Fibroblast of lung (primary cell): ENCODE measurements around the gene PIK3CB. TPM values are rescaled to one million over a fixed set of nuclear protein-coding genes. Genes with fewer than 3 reads are reported as not detected.
"Not testable (repeated sequence)": the region's sequence is repeated elsewhere in the genome, so short reads cannot be mapped to it uniquely, and the experiment has no call there.

Source experiments
- DNase-seq, 2 donors: peaks; one replicate each; pipeline versions ENCODE4 v3.0.0 to v3.0.0-alpha.2; 2010; ENCODE audit warnings: low read depth in 2 of 2
- H2AFZ ChIP-seq: 2 replicates; pipeline ENCODE4 v1.5.1; 2012; ENCODE audit warnings: low read length, control low read depth, inconsistent platforms
- H3K27ac ChIP-seq: 2 replicates; pipeline ENCODE4 v1.5.1; 2011; ENCODE audit warnings: low read length, control low read depth; ENCODE audit not compliant: insufficient read depth
- H3K27me3 ChIP-seq: 2 replicates; pipeline ENCODE4 v1.5.1; 2011; ENCODE audit warnings: mild to moderate bottlenecking, low read length; ENCODE audit not compliant: control insufficient read depth, insufficient read depth
- H3K36me3 ChIP-seq: 2 replicates; pipeline ENCODE4 v1.5.1; 2011; ENCODE audit warnings: low read length; ENCODE audit not compliant: control insufficient read depth, insufficient read depth
- H3K4me1 ChIP-seq: 2 replicates; pipeline ENCODE4 v1.5.1; 2011; ENCODE audit warnings: low read length; ENCODE audit not compliant: control insufficient read depth, insufficient read depth; ENCODE audit errors: extremely low read depth
- H3K4me2 ChIP-seq: 2 replicates; pipeline ENCODE4 v1.5.1; 2011; ENCODE audit warnings: low read length, control low read depth; ENCODE audit not compliant: insufficient read depth; ENCODE audit errors: extremely low read depth
- H3K4me3 ChIP-seq, 4 experiments: fragments of 200-600 bp in 1 of 4; sonication (generic) in 1 of 4; replicated peaks in 1 of 4; 2 replicates each; pipeline ENCODE4 v1.5.1; 2011 to 2016; ENCODE audit warnings: low read length in 4 of 4, low read depth in 3 of 4, mild to moderate bottlenecking in 3 of 4, control low read depth in 2 of 4, inconsistent platforms in 1 of 4, mixed read lengths in 1 of 4; ENCODE audit not compliant: insufficient read depth in 1 of 4; ENCODE audit errors: control extremely low read depth in 1 of 4
- H3K79me2 ChIP-seq: 2 replicates; pipeline ENCODE4 v1.5.1; 2012; ENCODE audit warnings: mild to moderate bottlenecking, low read length, inconsistent platforms; ENCODE audit not compliant: control insufficient read depth, insufficient read depth
- H3K9ac ChIP-seq: 2 replicates; pipeline ENCODE4 v1.5.1; 2011; ENCODE audit warnings: mild to moderate bottlenecking, low read length, control low read depth; ENCODE audit not compliant: insufficient read depth
- H3K9me3 ChIP-seq: 2 replicates; pipeline ENCODE4 v1.5.1; 2012; ENCODE audit warnings: low read depth, low read length; ENCODE audit not compliant: control insufficient read depth, insufficient read depth
- H4K20me1 ChIP-seq: 2 replicates; pipeline ENCODE4 v1.5.1; 2011; ENCODE audit warnings: low read length; ENCODE audit not compliant: control insufficient read depth, insufficient read depth; ENCODE audit errors: extremely low read depth
- EZH2 ChIP-seq: IDR thresholded peaks from 2 replicates; pipeline ENCODE4 v1.5.1; 2012; ENCODE audit warnings: low read length, control low read depth, mild to moderate bottlenecking; ENCODE audit errors: missing control alignments
- polyA plus RNA-seq, 2 donors: library from polyadenylated mRNA; depleted of rRNA in 1 of 2; stranded (reverse) in 1 of 2; unstranded in 1 of 2; fragments of >200 nt; gene quantifications; 2 replicates each; pipeline ENCODE4 v1.2.1, GENCODE V29; 2011 to 2012; ENCODE audit warnings: missing spikeins in 1 of 2
- total RNA-seq: library from RNA; depleted of rRNA; stranded (reverse); fragments of >200 nt; gene quantifications from 2 replicates; pipeline ENCODE4 v1.2.1, GENCODE V29; 2014
- TF ChIP-seq, protein P1 (sequence below), 2 donors: IDR thresholded peaks in 1 of 2; conservative IDR thresholded peaks in 1 of 2; 1 replicate in 1 of 2; 2 replicates in 1 of 2; pipeline ENCODE4 v1.5.1; 2011 to 2012; ENCODE audit warnings: low read length in 2 of 2, control low read depth in 1 of 2, inconsistent platforms in 1 of 2, low read depth in 1 of 2, mild to moderate bottlenecking in 1 of 2

Gene PIK3CB
- total and polyA plus RNA-seq, 2 donors (not counting 1 experiment from before 2014, with no cell fraction given) = 12.4 to 17.0 TPM

DNA sequence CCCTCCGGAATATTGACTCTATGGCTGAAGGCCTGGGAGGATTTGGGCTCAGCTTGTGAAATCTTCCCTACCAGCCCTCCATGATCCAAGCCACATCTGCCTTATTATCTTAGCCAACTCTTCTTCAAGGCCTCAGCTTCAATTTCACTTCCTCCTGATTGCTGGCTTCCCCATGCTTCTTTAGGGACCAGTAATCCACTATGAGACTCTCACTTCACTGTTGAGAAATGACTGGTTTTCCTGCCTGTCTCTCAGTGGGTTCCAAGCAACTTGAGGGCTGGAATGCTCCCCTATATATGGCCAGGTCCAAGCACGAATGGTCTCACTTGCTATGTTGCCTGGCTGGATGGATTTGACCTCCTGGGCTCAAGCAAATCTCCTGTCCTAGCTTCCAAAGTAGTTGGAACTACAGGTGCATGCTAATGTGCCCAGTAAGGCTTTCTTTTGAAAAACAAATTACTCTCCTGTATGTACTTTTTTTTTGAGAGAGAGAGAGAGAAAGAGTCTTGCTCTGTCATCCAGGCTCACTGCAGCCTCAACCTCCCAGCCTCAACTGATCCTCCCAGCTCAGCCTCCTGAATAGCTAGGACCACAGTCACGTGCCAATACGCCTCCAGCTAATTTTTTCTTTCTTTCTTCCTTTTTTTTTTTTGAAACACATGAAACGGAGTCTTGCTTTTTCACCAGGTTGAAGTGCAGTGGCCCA, 7.9 kb upstream of the PIK3CB start:
- no peak for DNase-seq
- H3K4me1 ChIP-seq = no peaks in the 10 kb centered on the region
- TF ChIP-seq, protein P1, sequence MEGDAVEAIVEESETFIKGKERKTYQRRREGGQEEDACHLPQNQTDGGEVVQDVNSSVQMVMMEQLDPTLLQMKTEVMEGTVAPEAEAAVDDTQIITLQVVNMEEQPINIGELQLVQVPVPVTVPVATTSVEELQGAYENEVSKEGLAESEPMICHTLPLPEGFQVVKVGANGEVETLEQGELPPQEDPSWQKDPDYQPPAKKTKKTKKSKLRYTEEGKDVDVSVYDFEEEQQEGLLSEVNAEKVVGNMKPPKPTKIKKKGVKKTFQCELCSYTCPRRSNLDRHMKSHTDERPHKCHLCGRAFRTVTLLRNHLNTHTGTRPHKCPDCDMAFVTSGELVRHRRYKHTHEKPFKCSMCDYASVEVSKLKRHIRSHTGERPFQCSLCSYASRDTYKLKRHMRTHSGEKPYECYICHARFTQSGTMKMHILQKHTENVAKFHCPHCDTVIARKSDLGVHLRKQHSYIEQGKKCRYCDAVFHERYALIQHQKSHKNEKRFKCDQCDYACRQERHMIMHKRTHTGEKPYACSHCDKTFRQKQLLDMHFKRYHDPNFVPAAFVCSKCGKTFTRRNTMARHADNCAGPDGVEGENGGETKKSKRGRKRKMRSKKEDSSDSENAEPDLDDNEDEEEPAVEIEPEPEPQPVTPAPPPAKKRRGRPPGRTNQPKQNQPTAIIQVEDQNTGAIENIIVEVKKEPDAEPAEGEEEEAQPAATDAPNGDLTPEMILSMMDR (conservative IDR thresholded peaks at IDR 0.05 in 1 of 2, IDR thresholded peaks at IDR 0.05 in 1 of 2; ENCODE audit: low read depth in 1 of 2, low read length in 2 of 2) = no peak
- TF ChIP-seq EZH2 = no peak
- no peak overlapping the region for H3K4me2 ChIP-seq
- H4K20me1 ChIP-seq = no peaks in the 10 kb centered on the region
- no peak overlapping the region for H3K9ac ChIP-seq
- no peak overlapping the region for H2AFZ ChIP-seq
- H3K27me3 ChIP-seq = no peaks in the 10 kb centered on the region
- no peaks in the 10 kb centered on the region for H3K9me3 ChIP-seq
- H3K36me3 ChIP-seq = no peaks in the 10 kb centered on the region
- H3K27ac ChIP-seq = no peak overlapping the region
- no peak overlapping the region for H3K4me3 ChIP-seq
- no peaks in the 10 kb centered on the region for H3K79me2 ChIP-seq

DNA sequence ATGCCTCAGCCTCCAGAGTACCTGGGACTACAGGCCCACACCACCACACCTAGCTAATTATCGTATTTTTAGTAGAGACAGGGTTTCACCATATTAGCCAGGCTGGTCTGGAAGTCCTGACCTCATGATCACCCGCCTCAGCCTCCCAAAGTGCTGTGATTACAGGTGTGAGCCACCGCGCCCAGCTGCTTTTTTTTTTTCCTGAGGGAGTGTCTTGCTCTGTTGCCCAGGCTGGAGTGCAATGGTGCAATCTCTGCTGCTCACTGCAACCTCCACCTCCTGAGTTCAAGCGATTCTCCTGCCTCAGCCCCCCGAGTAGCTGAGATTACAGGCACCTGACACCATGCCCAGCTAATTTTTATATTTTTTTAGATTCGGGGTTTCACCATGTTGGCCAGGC, 3.7 kb upstream of the PIK3CB start:
- H3K79me2 ChIP-seq, H3K9ac ChIP-seq, H3K36me3 ChIP-seq: not testable (repeated sequence)

DNA sequence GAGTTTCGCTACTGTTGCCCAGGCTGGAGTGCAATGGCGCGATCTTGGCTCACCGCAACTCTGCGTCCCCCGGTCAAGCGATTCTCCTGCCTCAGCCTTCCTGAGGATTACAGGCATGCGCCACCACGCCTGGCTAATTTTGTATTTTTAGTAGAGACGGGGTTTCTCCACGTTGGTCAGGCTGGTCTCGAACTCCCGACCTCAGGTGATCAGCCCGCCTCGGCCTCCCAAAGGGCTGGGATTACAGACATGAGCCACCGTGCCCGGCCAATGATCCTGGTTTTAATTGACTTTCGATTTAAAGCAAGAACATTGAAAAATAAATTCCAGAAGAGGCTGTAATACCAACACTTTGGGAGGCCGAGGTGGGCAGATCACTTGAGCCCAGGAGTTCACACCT, 1.1 kb upstream of the PIK3CB start:
- DNase-seq, H3K27me3 ChIP-seq, H3K9ac ChIP-seq, H3K27ac ChIP-seq, H2AFZ ChIP-seq, H4K20me1 ChIP-seq, H3K4me1 ChIP-seq, H3K9me3 ChIP-seq, H3K4me3 ChIP-seq, H3K36me3 ChIP-seq, H3K4me2 ChIP-seq: not testable (repeated sequence)
- H3K79me2 ChIP-seq = peaks cover 22% of the 10 kb centered on the region

More for the DNA sequence above, 3.7 kb upstream of the PIK3CB start:
- not testable (repeated sequence) for H2AFZ ChIP-seq, H3K27ac ChIP-seq, H3K4me3 ChIP-seq, H3K4me1 ChIP-seq, H3K9me3 ChIP-seq, H4K20me1 ChIP-seq, H3K27me3 ChIP-seq, H3K4me2 ChIP-seq, DNase-seq

DNA sequence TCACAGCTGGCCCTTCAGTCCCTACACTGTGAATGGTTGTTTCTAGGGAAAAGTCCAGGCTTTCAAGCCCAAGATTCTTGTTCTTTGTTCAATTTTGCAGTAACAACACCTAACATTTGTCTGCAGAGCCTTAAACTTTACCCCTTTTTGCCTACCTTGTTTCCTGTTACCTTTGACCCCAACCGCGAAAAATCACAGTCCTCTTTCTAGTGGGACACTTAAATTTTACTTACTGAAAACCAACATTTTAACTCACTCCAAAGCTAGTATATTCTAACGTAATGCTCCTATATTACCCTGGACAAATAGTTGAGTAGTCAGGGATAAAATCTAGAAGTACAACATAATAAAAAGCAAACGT, 649 bp upstream of the PIK3CB start:
- H3K9ac ChIP-seq = peak overlapping the region; percentile 81

More for the DNA sequence above, 649 bp upstream of the PIK3CB start:
- Histone ChIP-seq H3K27ac (peak overlapping the region; percentile 93), H3K36me3 (no peaks in the 10 kb centered on the region), H2AFZ (peak overlapping the region; percentile 98), H3K27me3 (no peaks in the 10 kb centered on the region), H3K4me2 (peak overlapping the region; percentile 99), H3K4me3 (peak overlapping the region; percentile 68 to 84 (median 71)), H4K20me1 (no peaks in the 10 kb centered on the region), H3K9me3 (no peaks in the 10 kb centered on the region), H3K4me1 (peaks cover 4% of the 10 kb centered on the region), H3K79me2 (peaks cover 23% of the 10 kb centered on the region)
- DNase-seq = no peak
- TF ChIP-seq, protein P1 (conservative IDR thresholded peaks at IDR 0.05 in 1 of 2, IDR thresholded peaks at IDR 0.05 in 1 of 2; ENCODE audit: low read depth in 1 of 2, low read length in 2 of 2) = no peak
- no peak for TF ChIP-seq EZH2
